Fibroblast of lung (primary cell): ENCODE results near the gene MPP2. TPM values are rescaled to one million over a fixed set of nuclear protein-coding genes. Genes with fewer than 3 reads are reported as not detected.

Experiments used
- DNase-seq, 2 donors: peaks; one replicate each; pipeline versions ENCODE4 v3.0.0 to v3.0.0-alpha.2; 2010; ENCODE audit warnings: low read depth in 2 of 2
- H2AFZ ChIP-seq: 2 replicates; pipeline ENCODE4 v1.5.1; 2012; ENCODE audit warnings: low read length, control low read depth, inconsistent platforms
- H3K27ac ChIP-seq: 2 replicates; pipeline ENCODE4 v1.5.1; 2011; ENCODE audit warnings: low read length, control low read depth; ENCODE audit not compliant: insufficient read depth
- H3K27me3 ChIP-seq: 2 replicates; pipeline ENCODE4 v1.5.1; 2011; ENCODE audit warnings: mild to moderate bottlenecking, low read length; ENCODE audit not compliant: control insufficient read depth, insufficient read depth
- H3K36me3 ChIP-seq: 2 replicates; pipeline ENCODE4 v1.5.1; 2011; ENCODE audit warnings: low read length; ENCODE audit not compliant: control insufficient read depth, insufficient read depth
- H3K4me1 ChIP-seq: 2 replicates; pipeline ENCODE4 v1.5.1; 2011; ENCODE audit warnings: low read length; ENCODE audit not compliant: control insufficient read depth, insufficient read depth; ENCODE audit errors: extremely low read depth
- H3K4me2 ChIP-seq: 2 replicates; pipeline ENCODE4 v1.5.1; 2011; ENCODE audit warnings: low read length, control low read depth; ENCODE audit not compliant: insufficient read depth; ENCODE audit errors: extremely low read depth
- H3K4me3 ChIP-seq, 4 experiments: fragments of 200-600 bp in 1 of 4; sonication (generic) in 1 of 4; replicated peaks in 1 of 4; 2 replicates each; pipeline ENCODE4 v1.5.1; 2011 to 2016; ENCODE audit warnings: low read length in 4 of 4, low read depth in 3 of 4, mild to moderate bottlenecking in 3 of 4, control low read depth in 2 of 4, inconsistent platforms in 1 of 4, mixed read lengths in 1 of 4; ENCODE audit not compliant: insufficient read depth in 1 of 4; ENCODE audit errors: control extremely low read depth in 1 of 4
- H3K79me2 ChIP-seq: 2 replicates; pipeline ENCODE4 v1.5.1; 2012; ENCODE audit warnings: mild to moderate bottlenecking, low read length, inconsistent platforms; ENCODE audit not compliant: control insufficient read depth, insufficient read depth
- H3K9ac ChIP-seq: 2 replicates; pipeline ENCODE4 v1.5.1; 2011; ENCODE audit warnings: mild to moderate bottlenecking, low read length, control low read depth; ENCODE audit not compliant: insufficient read depth
- H3K9me3 ChIP-seq: 2 replicates; pipeline ENCODE4 v1.5.1; 2012; ENCODE audit warnings: low read depth, low read length; ENCODE audit not compliant: control insufficient read depth, insufficient read depth
- H4K20me1 ChIP-seq: 2 replicates; pipeline ENCODE4 v1.5.1; 2011; ENCODE audit warnings: low read length; ENCODE audit not compliant: control insufficient read depth, insufficient read depth; ENCODE audit errors: extremely low read depth
- EZH2 ChIP-seq: IDR thresholded peaks from 2 replicates; pipeline ENCODE4 v1.5.1; 2012; ENCODE audit warnings: low read length, control low read depth, mild to moderate bottlenecking; ENCODE audit errors: missing control alignments
- polyA plus RNA-seq, 2 donors: library from polyadenylated mRNA; depleted of rRNA in 1 of 2; stranded (reverse) in 1 of 2; unstranded in 1 of 2; fragments of >200 nt; gene quantifications; 2 replicates each; pipeline ENCODE4 v1.2.1, GENCODE V29; 2011 to 2012; ENCODE audit warnings: missing spikeins in 1 of 2
- total RNA-seq: library from RNA; depleted of rRNA; stranded (reverse); fragments of >200 nt; gene quantifications from 2 replicates; pipeline ENCODE4 v1.2.1, GENCODE V29; 2014
- TF ChIP-seq, protein P1 (sequence below), 2 donors: IDR thresholded peaks in 1 of 2; conservative IDR thresholded peaks in 1 of 2; 1 replicate in 1 of 2; 2 replicates in 1 of 2; pipeline ENCODE4 v1.5.1; 2011 to 2012; ENCODE audit warnings: low read length in 2 of 2, control low read depth in 1 of 2, inconsistent platforms in 1 of 2, low read depth in 1 of 2, mild to moderate bottlenecking in 1 of 2

Gene MPP2
- total and polyA plus RNA-seq, 2 donors (not counting 1 experiment from before 2014, with no cell fraction given) = 1.2 to 2.1 TPM

DNA sequence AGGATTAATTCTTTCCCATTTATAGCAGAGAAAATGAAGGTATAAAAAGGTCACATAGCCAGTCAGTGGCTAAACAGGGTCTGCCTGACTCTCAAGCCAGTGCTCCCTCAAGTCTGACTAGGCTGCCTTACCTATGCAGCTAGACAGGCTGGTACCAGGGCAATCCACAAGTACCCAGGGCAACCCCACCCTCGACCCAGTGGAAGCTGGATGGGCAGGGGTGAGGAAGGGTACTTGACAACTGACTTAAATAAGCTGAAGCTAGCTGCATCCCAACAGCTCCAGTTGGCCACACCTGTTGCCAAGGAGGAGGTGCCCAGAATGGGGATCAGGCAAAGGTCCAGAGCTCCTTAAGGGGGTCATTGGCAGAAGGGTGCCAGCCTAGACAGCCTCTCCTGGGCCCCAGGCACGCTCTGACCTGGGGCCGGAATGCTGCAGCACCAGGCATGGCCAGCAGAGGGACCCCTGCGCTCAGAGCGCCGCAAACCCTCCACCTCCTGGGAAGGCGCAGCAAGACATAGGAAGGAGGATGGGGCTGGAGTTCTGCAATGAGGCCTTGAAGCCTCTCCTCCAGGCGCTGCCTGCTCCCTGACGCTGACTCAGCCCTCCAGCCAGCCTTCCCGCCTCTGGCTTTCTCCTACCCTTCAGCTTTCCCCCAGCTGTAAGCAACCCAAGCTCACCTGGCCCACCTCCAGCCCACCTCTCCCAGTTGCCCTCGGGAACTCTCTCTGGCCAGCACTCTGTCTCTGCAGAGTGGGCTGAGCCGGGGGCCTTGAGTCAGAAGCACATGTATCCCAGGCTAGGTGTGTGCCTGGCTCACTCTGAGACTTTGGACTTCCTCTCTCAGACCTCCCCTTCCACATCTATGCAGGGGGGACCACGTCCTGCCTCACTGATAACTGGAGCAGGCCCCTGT lies 28.8 kb downstream of the MPP2 start:
- peak; percentile 83 to 87 for DNase-seq
- Histone ChIP-seq H3K79me2 (no peaks in the 10 kb centered on the region), H3K9me3 (no peaks in the 10 kb centered on the region), H3K27me3 (no peaks in the 10 kb centered on the region), H3K4me3 (no peak overlapping the region), H3K36me3 (no peaks in the 10 kb centered on the region), H3K27ac (no peak overlapping the region), H3K4me1 (no peaks in the 10 kb centered on the region), H2AFZ (peak overlapping the region; percentile 26), H3K4me2 (no peak overlapping the region), H3K9ac (no peak overlapping the region), H4K20me1 (no peaks in the 10 kb centered on the region)
- TF ChIP-seq, protein P1, sequence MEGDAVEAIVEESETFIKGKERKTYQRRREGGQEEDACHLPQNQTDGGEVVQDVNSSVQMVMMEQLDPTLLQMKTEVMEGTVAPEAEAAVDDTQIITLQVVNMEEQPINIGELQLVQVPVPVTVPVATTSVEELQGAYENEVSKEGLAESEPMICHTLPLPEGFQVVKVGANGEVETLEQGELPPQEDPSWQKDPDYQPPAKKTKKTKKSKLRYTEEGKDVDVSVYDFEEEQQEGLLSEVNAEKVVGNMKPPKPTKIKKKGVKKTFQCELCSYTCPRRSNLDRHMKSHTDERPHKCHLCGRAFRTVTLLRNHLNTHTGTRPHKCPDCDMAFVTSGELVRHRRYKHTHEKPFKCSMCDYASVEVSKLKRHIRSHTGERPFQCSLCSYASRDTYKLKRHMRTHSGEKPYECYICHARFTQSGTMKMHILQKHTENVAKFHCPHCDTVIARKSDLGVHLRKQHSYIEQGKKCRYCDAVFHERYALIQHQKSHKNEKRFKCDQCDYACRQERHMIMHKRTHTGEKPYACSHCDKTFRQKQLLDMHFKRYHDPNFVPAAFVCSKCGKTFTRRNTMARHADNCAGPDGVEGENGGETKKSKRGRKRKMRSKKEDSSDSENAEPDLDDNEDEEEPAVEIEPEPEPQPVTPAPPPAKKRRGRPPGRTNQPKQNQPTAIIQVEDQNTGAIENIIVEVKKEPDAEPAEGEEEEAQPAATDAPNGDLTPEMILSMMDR (conservative IDR thresholded peaks at IDR 0.05 in 1 of 2, IDR thresholded peaks at IDR 0.05 in 1 of 2; ENCODE audit: low read depth in 1 of 2, low read length in 2 of 2) = peak; percentile 95 to 96
- no peak for TF ChIP-seq EZH2

DNA sequence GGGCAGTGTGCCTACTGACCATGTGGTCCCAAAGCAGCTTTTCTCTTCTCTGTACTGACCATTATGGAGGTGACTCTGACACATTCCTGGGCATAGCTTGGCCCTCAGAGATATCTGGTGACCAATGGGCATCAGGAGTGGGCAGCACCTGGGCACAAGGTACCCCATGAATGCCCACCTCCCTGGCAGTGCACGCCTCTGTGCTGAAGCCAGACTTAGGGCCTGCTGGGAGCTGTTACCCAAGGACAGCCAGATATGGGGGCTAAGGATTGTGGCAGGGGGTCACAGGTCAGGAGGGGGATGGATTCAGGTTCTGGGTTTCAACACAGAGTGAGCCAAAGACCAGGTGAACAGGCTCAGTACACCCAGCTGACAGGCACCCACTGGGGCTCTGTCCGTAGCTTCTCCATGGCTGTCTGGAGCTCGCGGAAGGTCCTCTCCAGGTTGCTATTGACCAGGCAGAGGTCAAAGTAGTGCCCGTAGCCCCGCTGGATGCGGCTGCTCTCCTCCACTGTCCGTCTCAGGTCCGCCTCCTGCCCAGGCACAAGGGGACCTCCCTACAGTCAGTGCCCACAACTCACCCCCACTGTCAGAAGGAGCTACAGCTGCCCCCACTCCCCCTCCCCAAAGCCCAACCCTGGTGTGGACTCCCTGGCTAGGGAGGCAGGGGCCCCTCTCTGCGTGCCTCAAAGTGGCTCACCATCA lies 29.7 kb downstream of the MPP2 start:
- no peak overlapping the region for H3K27ac ChIP-seq
- no peak overlapping the region for H3K4me3 ChIP-seq
- TF ChIP-seq, protein P1 (conservative IDR thresholded peaks at IDR 0.05 in 1 of 2, IDR thresholded peaks at IDR 0.05 in 1 of 2; ENCODE audit: low read depth in 1 of 2, low read length in 2 of 2) = no peak
- no peak for TF ChIP-seq EZH2
- H3K9me3 ChIP-seq = no peaks in the 10 kb centered on the region
- no peak overlapping the region for H3K9ac ChIP-seq
- H3K27me3 ChIP-seq = peaks cover 7% of the 10 kb centered on the region
- DNase-seq = no peak
- H4K20me1 ChIP-seq = no peaks in the 10 kb centered on the region
- no peaks in the 10 kb centered on the region for H3K79me2 ChIP-seq
- no peaks in the 10 kb centered on the region for H3K4me1 ChIP-seq
- no peak overlapping the region for H3K4me2 ChIP-seq
- no peak overlapping the region for H2AFZ ChIP-seq
- no peaks in the 10 kb centered on the region for H3K36me3 ChIP-seq

DNA sequence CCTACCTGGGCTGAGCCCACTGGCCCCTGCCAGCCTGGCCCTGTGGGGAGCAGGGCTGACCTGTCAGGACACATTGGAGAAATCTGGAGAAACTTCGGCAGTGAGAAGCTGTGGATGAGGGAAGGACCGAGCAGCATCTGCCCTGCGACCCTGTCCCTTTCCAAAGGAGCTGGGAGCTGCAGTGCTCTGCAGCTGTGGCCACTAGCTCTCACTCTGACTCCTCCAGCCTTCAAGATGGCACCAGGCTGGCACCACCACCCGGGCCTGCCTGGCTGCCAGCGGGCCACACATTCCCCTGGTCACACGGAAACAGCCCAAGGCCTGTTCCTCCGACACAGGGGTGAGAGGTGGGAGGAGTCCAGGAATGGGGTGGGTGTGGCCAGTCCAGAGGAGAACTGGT lies 30.3 kb downstream of the MPP2 start:
- no peaks in the 10 kb centered on the region for H3K9me3 ChIP-seq
- DNase-seq = no peak
- no peaks in the 10 kb centered on the region for H3K36me3 ChIP-seq
- no peak overlapping the region for H3K4me2 ChIP-seq
- H3K27ac ChIP-seq = no peak overlapping the region
- H3K4me3 ChIP-seq = no peak overlapping the region
- peaks cover 8% of the 10 kb centered on the region for H3K27me3 ChIP-seq
- TF ChIP-seq EZH2 = no peak
- TF ChIP-seq, protein P1 (conservative IDR thresholded peaks at IDR 0.05 in 1 of 2, IDR thresholded peaks at IDR 0.05 in 1 of 2; ENCODE audit: low read depth in 1 of 2, low read length in 2 of 2) = no peak
- no peaks in the 10 kb centered on the region for H3K79me2 ChIP-seq
- H3K4me1 ChIP-seq = no peaks in the 10 kb centered on the region
- H2AFZ ChIP-seq = no peak overlapping the region
- no peaks in the 10 kb centered on the region for H4K20me1 ChIP-seq
- no peak overlapping the region for H3K9ac ChIP-seq
